Activated CD8-positive, alpha-beta memory T cell treated with anti-CD3 and anti-CD28 coated beads for 24 hours (primary cell): ENCODE data around the gene BNC1.

ENCODE experiments used
- DNase-seq: peaks from one replicate; pipeline ENCODE4 v3.0.0-alpha.2; 2020

Gene BNC1, protein sequence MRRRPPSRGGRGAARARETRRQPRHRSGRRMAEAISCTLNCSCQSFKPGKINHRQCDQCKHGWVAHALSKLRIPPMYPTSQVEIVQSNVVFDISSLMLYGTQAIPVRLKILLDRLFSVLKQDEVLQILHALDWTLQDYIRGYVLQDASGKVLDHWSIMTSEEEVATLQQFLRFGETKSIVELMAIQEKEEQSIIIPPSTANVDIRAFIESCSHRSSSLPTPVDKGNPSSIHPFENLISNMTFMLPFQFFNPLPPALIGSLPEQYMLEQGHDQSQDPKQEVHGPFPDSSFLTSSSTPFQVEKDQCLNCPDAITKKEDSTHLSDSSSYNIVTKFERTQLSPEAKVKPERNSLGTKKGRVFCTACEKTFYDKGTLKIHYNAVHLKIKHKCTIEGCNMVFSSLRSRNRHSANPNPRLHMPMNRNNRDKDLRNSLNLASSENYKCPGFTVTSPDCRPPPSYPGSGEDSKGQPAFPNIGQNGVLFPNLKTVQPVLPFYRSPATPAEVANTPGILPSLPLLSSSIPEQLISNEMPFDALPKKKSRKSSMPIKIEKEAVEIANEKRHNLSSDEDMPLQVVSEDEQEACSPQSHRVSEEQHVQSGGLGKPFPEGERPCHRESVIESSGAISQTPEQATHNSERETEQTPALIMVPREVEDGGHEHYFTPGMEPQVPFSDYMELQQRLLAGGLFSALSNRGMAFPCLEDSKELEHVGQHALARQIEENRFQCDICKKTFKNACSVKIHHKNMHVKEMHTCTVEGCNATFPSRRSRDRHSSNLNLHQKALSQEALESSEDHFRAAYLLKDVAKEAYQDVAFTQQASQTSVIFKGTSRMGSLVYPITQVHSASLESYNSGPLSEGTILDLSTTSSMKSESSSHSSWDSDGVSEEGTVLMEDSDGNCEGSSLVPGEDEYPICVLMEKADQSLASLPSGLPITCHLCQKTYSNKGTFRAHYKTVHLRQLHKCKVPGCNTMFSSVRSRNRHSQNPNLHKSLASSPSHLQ

DNA sequence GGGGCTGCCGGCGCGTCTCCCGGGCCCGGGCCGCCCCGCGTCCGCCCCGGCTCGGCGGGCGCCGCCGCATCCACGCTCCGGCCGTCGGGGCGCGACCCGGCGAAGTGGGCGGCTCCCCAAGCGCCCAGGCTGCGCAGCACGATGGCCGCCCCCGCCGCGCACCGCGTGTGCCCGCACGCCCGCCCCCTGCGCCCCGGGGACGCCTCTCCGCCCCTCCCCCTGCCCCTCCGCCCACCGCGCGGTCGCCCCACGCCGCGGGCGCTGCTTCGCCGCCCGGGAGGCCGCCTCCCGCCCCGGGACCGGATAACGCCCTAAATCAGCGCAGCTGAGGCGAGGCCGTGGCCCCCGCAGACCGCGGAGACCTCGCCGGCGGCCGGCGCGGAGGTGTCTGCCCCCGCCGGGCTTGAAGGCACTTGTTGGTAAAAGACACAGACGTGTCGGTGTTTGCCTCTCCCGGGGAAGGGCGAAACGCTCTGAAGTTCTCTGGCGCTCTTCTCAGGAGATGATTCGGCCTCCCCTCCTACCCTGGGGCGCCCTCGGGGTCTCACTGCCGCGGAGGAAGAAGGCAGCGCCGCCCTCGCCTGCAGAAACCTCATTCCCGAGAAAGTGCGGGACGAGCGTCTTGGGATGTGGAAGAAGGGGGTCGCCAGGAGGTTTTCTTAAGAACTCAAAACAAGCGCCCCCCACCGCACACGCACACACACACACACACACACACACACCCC is at the start of gene BNC1:
Gene BNC1 (minus strand): TSS at position 106 of the 725 bp plus-strand sequence. CDS start 36 bp downstream, at position 70.
- no peak for DNase-seq

DNA sequence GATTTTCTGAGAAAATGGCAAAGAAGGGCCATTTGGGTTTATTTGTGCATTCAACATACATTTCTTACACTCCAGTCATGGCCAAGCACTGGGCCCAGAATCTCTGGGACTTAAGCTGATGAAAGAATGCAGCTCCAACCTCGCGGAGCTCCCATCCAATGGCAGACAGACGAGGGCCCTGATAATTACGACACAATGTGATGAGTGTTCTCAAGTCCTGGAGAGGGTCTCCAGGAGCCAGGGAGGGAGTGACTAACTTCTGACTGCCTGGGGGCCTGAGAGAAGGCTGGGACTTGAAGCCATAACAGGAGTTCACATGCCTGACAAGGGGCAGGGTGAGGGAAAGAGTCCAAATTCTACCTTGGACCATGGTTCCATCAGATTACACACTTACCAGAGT is 42.6 kb upstream of the BNC1 start:
- DNase-seq, result no peak

DNA sequence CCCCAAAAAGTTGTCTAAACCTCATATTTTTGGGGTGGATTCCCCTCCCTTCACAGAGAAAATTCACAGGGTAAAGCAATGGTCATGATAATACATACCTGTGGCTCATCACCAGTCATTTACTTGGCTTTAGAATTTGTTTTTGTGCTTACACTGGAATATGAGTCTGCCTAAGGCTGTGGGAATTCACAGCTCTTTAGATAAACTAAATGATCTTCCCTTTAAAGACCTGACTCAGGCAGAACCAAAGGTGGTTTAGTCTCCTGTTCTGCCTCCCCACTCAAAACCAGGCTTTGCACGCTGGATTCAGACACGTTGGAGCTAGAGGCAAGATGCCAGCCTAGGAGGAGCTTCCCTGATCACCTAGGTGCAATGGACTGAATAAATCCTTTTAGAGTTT is 40.3 kb upstream of the BNC1 start:
- DNase-seq, result no peak

DNA sequence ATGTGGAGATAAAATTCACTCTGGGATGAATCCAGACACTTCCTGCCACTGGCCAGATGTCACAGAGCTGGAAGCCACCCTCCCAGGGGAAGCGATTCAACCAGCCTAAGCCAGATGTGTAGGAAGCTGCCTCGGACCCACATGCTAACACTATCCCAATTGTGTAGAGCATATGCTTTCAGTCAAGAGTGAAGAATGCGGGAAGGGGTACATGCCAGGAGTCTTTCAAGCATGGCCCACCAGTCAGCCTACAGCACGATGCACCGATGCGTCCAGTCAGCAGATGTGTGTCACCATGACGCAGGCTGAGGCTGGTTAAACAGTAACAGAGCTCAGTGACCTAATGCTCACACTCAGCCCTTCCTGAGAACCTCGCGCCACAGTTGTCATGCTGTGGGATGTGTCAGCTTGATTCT is 38.8 kb upstream of the BNC1 start:
- DNase-seq, result no peak

DNA sequence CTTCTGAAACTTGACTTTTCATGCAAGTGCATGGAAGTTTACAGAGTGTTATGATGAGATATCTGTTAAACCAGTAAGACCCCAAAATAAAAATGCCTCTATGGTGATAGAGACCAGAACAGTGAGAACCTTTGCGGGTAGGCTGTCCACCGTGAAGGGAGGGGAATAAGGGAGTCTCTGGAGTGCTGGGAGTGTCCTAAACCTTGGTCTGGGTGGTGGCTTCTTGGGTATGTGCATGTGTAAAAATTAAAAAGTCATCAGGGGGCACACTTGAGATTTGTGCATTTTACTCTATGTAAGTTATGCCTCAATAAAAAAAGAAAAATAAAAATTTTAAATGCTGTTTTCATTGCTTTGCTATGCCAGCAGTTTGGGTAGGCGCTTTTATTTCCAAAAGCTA is 38.2 kb upstream of the BNC1 start:
- no peak for DNase-seq

DNA sequence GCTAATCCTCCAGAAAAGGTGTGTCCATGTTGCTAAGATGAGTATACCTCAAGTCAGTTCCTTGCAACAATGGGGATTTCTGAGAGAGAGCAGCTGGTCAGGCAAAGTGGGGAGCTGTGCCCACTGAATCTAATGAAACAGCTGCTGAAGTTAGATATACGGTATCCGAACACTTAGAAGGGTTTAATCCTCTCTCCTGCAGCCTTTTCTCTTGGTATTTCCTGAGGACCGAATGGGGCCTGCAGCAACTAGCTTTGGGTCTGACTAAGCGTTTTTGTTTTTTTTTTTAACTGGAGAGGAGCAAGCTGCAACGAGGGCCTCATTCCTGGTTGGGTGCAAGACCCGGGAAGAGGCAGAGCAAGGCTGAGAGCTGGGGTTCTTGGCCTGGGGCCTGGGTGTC is 37.6 kb upstream of the BNC1 start:
- DNase-seq, result no peak

DNA sequence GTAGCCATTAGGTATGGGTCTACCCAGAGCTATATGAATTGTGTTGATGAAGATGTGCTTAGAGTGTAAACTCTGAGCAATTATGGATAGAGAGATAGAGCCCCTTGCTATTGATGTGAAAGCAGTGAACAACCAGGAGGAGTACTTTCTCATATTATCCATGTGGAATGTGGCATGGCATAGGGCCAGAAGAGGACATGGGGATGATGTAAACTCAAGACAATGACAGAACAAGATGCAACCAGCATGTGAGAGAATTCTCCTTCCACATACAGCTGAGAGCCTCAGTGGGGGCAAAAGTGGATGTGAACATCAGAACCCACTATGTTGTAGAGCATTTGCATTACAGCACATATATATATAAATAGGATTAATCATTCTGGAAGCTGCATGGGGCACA is 36.4 kb upstream of the BNC1 start:
- no peak for DNase-seq

DNA sequence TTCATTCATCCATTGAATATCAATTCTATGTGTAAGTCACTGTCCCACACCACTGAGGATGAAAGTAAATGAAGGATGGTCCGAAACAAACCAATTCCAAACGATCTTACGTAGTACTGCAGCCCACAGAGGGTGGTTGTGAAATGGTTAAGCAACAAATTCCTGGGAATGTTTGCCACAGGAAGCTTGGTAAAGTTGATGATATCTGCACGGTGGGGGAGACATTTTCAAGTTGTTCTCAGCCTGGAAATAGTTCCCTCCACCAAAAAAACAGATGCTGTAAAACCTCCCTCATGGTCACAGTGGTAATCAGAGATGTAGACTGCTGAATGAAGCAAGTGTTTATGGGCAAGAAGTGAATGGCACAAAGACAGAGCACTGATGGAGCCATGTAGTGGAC is 35.9 kb upstream of the BNC1 start:
- no peak for DNase-seq

DNA sequence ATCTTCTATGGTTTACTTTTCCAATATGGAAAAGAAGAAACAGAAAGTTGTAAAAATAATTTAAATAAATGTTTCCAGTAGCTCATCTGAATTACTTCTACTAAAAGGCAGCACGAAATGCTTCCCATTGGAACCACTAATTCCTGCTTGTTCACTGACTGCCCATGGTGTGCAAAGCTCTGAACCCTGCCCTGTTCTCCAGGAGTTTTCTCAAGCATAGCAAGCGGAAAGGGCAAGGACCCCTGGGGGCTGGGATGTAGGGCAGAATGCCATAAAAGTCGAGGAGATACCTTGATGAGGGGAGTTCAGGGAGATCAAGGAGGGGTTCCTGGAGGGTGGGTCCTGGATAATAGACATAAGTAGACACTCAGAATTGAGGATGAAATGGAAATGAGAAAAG is 35.3 kb upstream of the BNC1 start:
- no peak for DNase-seq

DNA sequence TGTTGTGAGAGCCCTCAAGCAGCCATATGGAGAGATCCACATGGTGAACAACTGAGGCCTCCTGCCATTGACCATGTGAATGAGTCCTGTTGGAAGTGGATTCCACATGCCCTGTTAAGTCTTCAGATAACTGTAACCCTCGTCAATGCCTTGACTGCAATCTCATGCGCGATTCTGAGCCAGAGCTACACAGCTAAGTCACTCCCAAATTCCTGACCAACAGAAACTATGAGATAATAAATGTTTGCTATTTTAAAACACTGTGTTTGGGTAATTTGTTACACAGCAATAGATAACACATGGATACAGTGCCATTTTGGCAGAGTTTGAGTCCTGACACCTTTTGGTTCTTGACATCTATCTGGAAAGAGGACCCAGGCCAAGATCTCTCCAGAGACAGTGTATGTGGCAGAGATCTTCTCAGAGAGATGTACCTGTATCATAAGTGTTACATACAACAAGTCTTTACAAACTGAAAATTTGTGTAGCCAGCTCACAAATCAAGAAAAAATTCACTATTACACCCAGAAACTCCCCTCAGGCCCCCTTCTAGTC is 34.5 kb upstream of the BNC1 start:
- no peak for DNase-seq

DNA sequence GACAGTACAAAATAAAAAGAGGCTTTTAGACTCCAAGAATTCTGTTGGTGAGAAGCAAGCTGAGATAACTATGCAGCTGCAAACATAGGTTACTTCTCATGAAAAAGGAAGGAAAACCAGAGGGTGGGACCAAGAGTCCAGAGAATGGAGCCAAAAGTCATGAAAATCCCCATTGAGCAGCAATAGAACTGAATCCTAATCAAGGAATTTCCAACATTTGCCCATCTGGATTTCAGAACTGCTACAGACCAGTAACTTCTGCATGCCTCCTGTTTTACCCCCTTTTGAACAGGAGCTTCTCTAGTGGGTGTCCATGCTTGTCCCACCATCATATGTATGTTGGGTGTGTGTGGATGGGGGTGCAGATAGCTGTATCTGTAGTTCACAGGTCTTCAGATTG is 33.6 kb upstream of the BNC1 start:
- DNase-seq, result no peak

DNA sequence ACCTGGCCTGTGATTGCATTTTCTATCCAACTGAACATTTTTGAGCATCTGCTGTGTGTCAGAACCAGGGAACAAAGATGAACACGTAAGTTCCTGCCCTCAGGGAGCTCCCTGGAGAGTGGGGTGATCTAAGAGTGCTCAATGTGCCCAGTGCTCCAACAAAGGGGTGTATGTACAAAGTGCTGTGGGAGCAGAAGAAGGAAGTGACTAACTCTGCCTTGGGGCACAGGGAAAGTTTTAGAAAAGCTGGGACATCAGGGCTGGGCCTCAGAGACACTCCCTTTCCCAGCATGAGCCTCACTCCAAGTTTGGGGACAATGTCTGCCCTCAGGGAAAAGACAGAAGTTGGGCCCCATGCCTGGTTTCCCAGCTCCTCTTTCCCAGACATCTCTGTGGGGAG is 27.6 kb upstream of the BNC1 start:
- no peak for DNase-seq

DNA sequence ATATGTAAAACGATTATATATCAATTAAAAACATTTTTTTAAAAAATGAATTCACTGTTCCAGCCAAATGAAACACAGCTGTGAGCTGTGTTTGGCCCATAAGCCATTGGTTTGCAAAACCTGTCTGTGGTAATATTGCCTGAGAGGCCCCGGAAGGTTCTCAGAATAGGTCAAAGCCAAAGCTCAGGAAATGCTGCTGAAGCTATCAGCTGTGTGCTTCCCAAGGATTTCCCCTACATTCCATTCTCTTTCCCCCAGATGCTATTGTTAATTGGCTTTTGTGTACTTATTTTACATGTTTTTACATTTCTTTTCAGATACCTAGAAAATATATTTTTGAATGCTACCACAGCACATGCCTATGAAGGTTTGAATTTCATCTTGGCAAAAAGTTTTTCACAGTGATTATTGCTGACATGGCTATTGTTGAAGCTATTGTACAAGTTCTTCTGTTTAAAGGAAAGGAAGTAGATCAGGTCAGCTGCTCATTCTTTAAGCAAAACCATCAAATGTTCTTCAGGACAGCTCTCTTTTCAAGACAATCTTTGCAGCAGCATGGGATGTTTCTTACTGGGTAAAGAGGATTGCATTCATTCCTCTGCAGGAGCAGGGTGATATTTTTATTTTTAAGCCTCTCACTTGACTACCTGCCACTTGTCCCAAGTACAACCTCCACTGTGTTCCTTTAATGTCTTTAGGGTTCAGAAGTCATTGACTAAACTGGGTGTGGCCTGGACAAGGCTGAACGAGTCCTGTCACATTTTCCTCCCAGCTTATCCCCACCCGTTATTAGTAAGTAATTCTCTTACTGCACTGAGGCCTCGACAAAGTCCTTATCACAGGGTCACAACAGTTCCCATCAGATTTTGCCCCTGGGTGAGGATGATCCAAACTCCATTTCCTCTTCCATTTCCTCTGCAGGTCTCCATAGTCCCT is 26.3 kb upstream of the BNC1 start:
- no peak for DNase-seq

DNA sequence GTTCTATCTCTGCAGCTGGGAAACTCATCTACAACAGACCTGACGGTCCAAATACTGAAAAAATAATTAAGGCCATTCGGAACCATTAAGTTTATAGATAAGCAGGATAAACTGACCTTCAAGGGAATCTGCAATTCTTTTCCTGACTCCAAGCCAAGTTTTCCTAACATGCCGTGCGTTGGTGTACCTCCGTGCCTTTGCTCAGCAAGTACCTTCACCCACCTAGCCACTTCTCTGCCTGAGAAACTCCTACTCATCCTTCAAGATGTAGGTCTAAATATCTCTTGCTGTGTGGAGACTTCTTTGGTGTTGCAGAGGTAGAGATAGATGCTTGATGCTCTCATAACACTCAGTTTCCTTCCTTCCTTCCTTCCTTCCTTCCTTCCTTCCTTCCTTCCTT is 24.2 kb upstream of the BNC1 start:
- no peak for DNase-seq

DNA sequence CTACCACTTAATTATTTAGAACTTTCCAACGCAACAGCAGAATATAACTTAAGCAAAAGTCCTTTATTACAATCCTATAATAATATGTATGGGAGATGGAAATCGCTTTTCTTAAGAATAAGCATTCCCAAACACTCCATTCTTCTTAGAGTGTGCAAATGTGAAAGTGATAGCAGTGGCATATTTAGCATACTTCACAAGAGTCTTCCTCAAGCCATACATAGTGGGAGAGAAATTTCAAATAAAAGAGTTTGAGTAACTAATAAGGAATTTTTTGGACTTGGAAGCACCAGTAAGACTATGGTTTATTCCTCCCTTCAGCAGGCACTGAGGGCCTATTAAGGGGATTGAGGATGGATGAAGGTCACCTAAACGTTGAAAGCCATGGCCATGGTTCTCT is 22.1 kb upstream of the BNC1 start:
- no peak for DNase-seq

DNA sequence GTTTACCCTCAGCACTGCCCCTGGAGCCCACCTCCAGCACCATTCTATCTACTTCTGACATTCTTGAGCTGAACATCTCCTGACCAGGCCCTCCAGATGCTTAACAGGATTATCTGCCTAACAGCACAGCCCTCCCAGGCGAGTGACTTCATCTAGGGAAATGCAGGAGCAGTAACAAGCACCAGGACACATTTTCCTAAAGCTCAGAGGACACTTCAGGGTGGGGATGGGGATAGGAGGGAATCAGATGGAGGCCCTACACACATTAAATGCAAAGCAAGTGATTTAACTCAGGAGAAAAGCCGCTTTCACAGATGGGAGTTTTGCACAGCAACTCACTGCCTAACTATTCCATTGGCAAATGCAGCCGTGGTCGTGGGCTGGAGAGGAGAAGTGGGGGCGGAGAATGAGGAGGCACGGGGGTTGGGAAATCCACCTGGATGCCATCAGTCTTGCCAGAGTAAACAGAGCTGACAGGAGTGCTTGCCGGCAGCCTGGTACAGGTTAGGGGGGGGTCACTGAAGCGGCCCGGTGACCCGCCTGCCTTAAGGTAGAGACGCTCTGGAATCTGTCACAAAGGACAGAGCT is 21.3 kb upstream of the BNC1 start:
- no peak for DNase-seq

DNA sequence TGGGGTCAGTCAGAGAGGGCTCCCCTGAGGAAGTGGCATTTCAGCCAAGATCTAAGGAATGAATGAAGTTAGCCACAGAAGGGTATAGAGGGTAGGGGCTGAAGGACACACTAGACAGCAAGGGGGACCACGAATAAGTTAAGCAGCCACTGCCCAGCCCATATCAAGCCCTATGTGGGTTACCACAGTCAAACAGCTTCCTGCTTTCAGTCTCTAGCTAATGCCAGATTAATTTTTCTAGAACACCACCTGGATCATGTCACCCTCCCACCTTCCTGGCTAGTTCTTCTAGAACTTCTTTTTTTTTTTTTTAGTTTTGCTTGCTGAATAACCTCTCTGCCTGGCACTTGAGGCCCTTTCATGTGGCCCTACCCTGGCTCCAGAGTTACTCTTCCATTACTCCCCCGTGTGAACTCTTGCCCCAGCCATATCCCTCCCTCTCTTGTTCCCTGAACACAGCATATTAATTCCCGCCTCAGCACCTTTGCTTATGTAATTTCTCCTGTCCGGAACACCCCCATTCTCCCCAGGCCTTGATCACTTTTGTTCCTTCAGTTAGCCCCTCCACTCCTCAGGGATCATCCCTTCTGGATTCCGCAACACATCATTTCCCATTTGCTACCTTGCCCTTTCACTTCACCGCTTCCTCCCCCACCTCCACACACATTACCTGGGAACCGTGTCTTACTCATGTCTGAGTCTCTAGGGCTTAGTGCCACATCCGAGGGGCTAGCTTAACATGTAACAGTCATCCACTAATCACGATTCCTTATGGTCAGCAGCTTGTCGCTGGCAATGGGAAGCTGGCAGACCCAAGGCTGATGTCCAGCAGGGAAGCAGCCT is 20.6 kb upstream of the BNC1 start:
- DNase-seq, result no peak

DNA sequence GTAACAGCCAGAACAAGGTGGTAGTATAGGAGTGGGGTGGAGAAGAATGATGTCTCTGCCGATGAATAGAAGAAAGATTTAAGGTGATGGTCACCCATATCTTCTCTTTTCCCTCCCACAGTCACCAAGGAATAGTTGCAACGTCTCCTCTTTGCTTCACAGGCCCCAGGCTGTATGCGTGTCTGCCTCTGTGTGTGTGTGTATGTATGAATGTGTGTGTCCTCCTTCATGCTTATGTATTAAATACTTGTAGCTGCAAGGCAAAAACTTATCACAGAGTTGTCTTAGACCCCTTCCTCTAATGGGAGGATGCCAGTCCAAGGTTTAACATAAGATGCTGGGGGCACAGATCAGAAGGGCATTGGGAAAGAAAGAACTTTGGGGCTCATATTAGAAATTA is 19.1 kb upstream of the BNC1 start:
- DNase-seq, result no peak

DNA sequence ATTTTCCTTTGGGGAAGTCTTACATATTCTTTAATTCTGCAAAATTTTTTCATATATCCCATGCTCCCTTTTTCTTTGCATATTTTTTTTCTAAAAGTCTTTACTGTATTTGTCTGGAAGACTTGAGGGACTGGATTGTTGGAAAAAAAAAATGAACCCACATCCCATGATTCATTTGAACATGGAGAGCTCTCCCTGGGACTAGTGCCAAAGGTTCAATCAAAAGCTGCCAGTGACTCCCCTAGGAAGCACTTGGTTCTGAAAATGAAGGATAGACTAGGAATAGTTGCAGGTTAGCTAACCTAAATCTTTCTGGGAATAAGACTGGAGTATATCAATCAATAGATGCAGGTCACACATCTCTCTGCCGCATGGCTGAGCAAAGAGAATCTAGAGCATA is 16.4 kb upstream of the BNC1 start:
- DNase-seq, result no peak

DNA sequence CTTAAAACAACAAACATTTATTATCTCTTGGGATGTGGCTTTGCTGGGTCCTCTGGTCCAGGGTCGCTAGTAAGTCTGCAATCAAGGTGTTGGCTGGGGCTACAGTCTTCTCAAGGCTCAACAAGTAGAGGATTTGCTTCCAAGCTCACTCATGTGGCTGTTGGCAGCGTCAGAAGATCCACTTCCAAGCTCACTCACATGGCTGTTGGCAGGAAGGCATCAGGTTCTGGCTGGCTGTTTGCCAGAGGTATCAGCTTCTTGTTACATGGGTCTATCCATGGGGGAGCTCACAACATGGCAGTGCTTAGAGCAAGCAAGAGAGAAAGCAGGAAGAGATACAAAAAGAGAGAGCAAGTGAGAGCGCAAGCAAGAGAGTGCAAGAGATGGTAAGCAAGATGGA is 15.0 kb upstream of the BNC1 start:
- no peak for DNase-seq
